ENCODE results near the gene ANKS1B. TPM values are rescaled to one million over a fixed set of nuclear protein-coding genes. Genes with fewer than 3 reads are reported as not detected.

ANKS1B gene
- polyA plus RNA-seq, 1 experiment = 0.27 TPM

- ChIA-PET POLR2A (no interaction called here), CTCF (no interaction called here)
- H3K4me3 ChIP-seq (ENCODE audit: low read depth, low read length) = no peak overlapping the region
- H3K36me3 ChIP-seq (ENCODE audit: control insufficient read depth, insufficient read depth, low read length) = no peaks in the 10 kb centered on the region
- no peak for DNase-seq (ENCODE audit: low read depth)
- no peak for TF ChIP-seq CTCF (IDR thresholded peaks at IDR 0.05; ENCODE audit: insufficient read depth, low read depth, low read length)
- H3K27me3 ChIP-seq (ENCODE audit: control insufficient read depth, insufficient read depth, low read length) = no peaks in the 10 kb centered on the region
Observed at GRCh38 chr12:99026332-99027054, 958.2 kb downstream of the ANKS1B start.

DNA sequence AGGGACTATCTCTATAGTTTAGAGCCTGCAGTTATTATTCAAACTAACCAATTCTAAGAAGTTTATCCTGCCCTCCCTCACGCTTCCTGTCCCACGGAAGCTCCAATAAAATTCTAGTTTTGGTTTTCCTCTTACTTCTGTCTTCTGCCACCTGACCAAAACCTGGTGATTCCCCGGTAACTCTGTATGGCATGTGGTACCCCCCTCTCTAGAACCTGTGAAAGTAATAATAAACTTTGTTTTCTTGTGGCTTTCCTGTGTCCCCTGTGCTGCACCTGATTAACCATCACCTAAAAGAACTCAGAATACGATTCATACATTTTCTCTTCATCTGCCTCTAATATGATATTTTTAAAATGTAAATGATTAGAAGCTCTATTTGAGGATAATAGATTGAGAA lies 959.9 kb downstream of the ANKS1B start:
- DNase-seq (ENCODE audit: low read depth) = no peak
- Histone ChIP-seq H3K4me3 (ENCODE audit: low read depth, low read length) (no peak overlapping the region), H3K27me3 (ENCODE audit: control insufficient read depth, insufficient read depth, low read length) (no peaks in the 10 kb centered on the region), H3K36me3 (ENCODE audit: control insufficient read depth, insufficient read depth, low read length) (no peaks in the 10 kb centered on the region)
- CTCF ChIA-PET = interaction anchor here (0.9 kb wide), 1 partner anchor 13 kb away, joined by 3 read pairs; no protein-coding TSS in a partner anchor
- no peak for TF ChIP-seq CTCF (IDR thresholded peaks at IDR 0.05; ENCODE audit: insufficient read depth, low read depth, low read length)
- POLR2A ChIA-PET = no interaction called here

- ChIA-PET CTCF (no interaction called here), POLR2A (no interaction called here)
- Histone ChIP-seq H3K27me3 (ENCODE audit: control insufficient read depth, insufficient read depth, low read length) (no peaks in the 10 kb centered on the region), H3K36me3 (ENCODE audit: control insufficient read depth, insufficient read depth, low read length) (no peaks in the 10 kb centered on the region), H3K4me3 (ENCODE audit: low read depth, low read length) (no peak overlapping the region)
- no peak for DNase-seq (ENCODE audit: low read depth)
- TF ChIP-seq CTCF (IDR thresholded peaks at IDR 0.05; ENCODE audit: insufficient read depth, low read depth, low read length) = no peak
Observed at GRCh38 chr12:99024191-99024590, 960.5 kb downstream of the ANKS1B start.

GRCh38 chr12:99020871-99021270 lies 963.9 kb downstream of the ANKS1B start:
- Histone ChIP-seq H3K4me3 (ENCODE audit: low read depth, low read length) (no peak overlapping the region), H3K36me3 (ENCODE audit: control insufficient read depth, insufficient read depth, low read length) (no peaks in the 10 kb centered on the region), H3K27me3 (ENCODE audit: control insufficient read depth, insufficient read depth, low read length) (no peaks in the 10 kb centered on the region)
- ChIA-PET CTCF (no interaction called here), POLR2A (no interaction called here)
- DNase-seq (ENCODE audit: low read depth) = no peak
- TF ChIP-seq CTCF (IDR thresholded peaks at IDR 0.05; ENCODE audit: insufficient read depth, low read depth, low read length) = no peak

GRCh38 chr12:99019798-99020197 lies 964.9 kb downstream of the ANKS1B start:
- CTCF ChIA-PET = no interaction called here
- Histone ChIP-seq H3K4me3 (ENCODE audit: low read depth, low read length) (no peak overlapping the region), H3K27me3 (ENCODE audit: control insufficient read depth, insufficient read depth, low read length) (no peaks in the 10 kb centered on the region), H3K36me3 (ENCODE audit: control insufficient read depth, insufficient read depth, low read length) (no peaks in the 10 kb centered on the region)
- TF ChIP-seq CTCF (IDR thresholded peaks at IDR 0.05; ENCODE audit: insufficient read depth, low read depth, low read length) = no peak
- DNase-seq (ENCODE audit: low read depth) = no peak
- POLR2A ChIA-PET = no interaction called here
